ENCODE measurements around the gene MRPL18.
A peak's percentile ranks its signal among the peaks of the same experiment; 100 is the strongest.

The MRPL18 gene

GRCh38 chr6:159788276-159788675 is 2.0 kb upstream of the MRPL18 start:
- H3F3A ChIP-seq (ENCODE audit: insufficient read depth, low read length), result peaks cover 9% of the 10 kb centered on the region; the same call in 1 of the 2 replicates
- H3K9me3 ChIP-seq (replicated peaks; ENCODE audit: insufficient read depth, low read length), result no peaks in the 10 kb centered on the region
- TF ChIP-seq EZH2phosphoT487 (IDR thresholded peaks at IDR 0.05; ENCODE audit: low read length) (no peak), EZH2 (optimal IDR thresholded peaks at IDR 0.05; ENCODE audit: low read depth, low read length) (no peak), CTCF (IDR thresholded peaks at IDR 0.05; ENCODE audit: low read length) (no peak)
- H3K9me2 ChIP-seq (replicated peaks; ENCODE audit: insufficient read depth, low read length), result no peaks in the 10 kb centered on the region
- peak; percentile 21 for DNase-seq
- H3K4me3 ChIP-seq (ENCODE audit: low read length), result peak overlapping the region; percentile 76
- 0 out of 2 replicates have a peak, but pooled peaks cover 4% of the 10 kb centered on the region for H3K4me1 ChIP-seq (ENCODE audit: low read length)
- no peak overlapping the region for H2AFZ ChIP-seq (ENCODE audit: low read length)
- no peak overlapping the region for H3K27ac ChIP-seq (ENCODE audit: low read length)
- H3K4me2 ChIP-seq (ENCODE audit: low read depth, low read length), result peak overlapping the region; percentile 68
- peaks cover 85% of the 10 kb centered on the region for H3K79me2 ChIP-seq (ENCODE audit: low read length)
- peak overlapping the region; percentile 76; the same call in 1 of the 2 replicates for H3K9ac ChIP-seq (ENCODE audit: low read length)
- H3K27me3 ChIP-seq (replicated peaks; ENCODE audit: insufficient read depth, low read length), result no peaks in the 10 kb centered on the region
- no peaks in the 10 kb centered on the region; the same call in 1 of the 2 replicates for H3K36me3 ChIP-seq (replicated peaks; ENCODE audit: insufficient read depth, low read length)
- no peaks in the 10 kb centered on the region for H4K20me1 ChIP-seq (ENCODE audit: insufficient read depth, low read length)

GRCh38 chr6:159788753-159789376 is 1.4 kb upstream of the MRPL18 start:
- H3K4me1 ChIP-seq (ENCODE audit: low read length), result 0 out of 2 replicates have a peak, but pooled peaks cover 4% of the 10 kb centered on the region
- no peaks in the 10 kb centered on the region for H4K20me1 ChIP-seq (ENCODE audit: insufficient read depth, low read length)
- H3K27ac ChIP-seq (ENCODE audit: low read length), result peak overlapping the region; percentile 37; the same call in 1 of the 2 replicates
- H3K9me3 ChIP-seq (replicated peaks; ENCODE audit: insufficient read depth, low read length), result no peaks in the 10 kb centered on the region
- H3K36me3 ChIP-seq (replicated peaks; ENCODE audit: insufficient read depth, low read length), result no peaks in the 10 kb centered on the region; the same call in 1 of the 2 replicates
- DNase-seq, result peak; percentile 15
- peak overlapping the region; percentile 76 for H3K9ac ChIP-seq (ENCODE audit: low read length)
- peaks cover 9% of the 10 kb centered on the region; the same call in 1 of the 2 replicates for H3F3A ChIP-seq (ENCODE audit: insufficient read depth, low read length)
- H3K27me3 ChIP-seq (replicated peaks; ENCODE audit: insufficient read depth, low read length), result no peaks in the 10 kb centered on the region
- peak overlapping the region; percentile 76 for H3K4me3 ChIP-seq (ENCODE audit: low read length)
- 0 out of 2 replicates have a peak overlapping the region, but pooled peaks have one; percentile 48 for H2AFZ ChIP-seq (ENCODE audit: low read length)
- peak overlapping the region; percentile 68; the same call in 1 of the 2 replicates for H3K4me2 ChIP-seq (ENCODE audit: low read depth, low read length)
- no peak for TF ChIP-seq CTCF (IDR thresholded peaks at IDR 0.05; ENCODE audit: low read length)
- TF ChIP-seq EZH2 (optimal IDR thresholded peaks at IDR 0.05; ENCODE audit: low read depth, low read length), result no peak
- no peak for TF ChIP-seq EZH2phosphoT487 (IDR thresholded peaks at IDR 0.05; ENCODE audit: low read length)
- H3K9me2 ChIP-seq (replicated peaks; ENCODE audit: insufficient read depth, low read length), result no peaks in the 10 kb centered on the region
- peaks cover 83% of the 10 kb centered on the region for H3K79me2 ChIP-seq (ENCODE audit: low read length)

- 0 out of 2 replicates have a peak, but pooled peaks cover 4% of the 10 kb centered on the region for H3K4me1 ChIP-seq (ENCODE audit: low read length)
- no peaks in the 10 kb centered on the region for H3K9me3 ChIP-seq (replicated peaks; ENCODE audit: insufficient read depth, low read length)
- H2AFZ ChIP-seq (ENCODE audit: low read length), result peak within 1 kb of the TSS; percentile 84
- no peaks in the 10 kb centered on the region for H3K27me3 ChIP-seq (replicated peaks; ENCODE audit: insufficient read depth, low read length)
- H3K9ac ChIP-seq (ENCODE audit: low read length), result peak within 1 kb of the TSS; percentile 78
- peak within 1 kb of the TSS; percentile 77 for H3K4me3 ChIP-seq (ENCODE audit: low read length)
- peak within 1 kb of the TSS; percentile 72; the same call in 1 of the 2 replicates for H3K27ac ChIP-seq (ENCODE audit: low read length)
- peaks cover 87% of the 10 kb centered on the region for H3K79me2 ChIP-seq (ENCODE audit: low read length)
- H3K36me3 ChIP-seq (replicated peaks; ENCODE audit: insufficient read depth, low read length), result no peaks in the 10 kb centered on the region; the same call in 1 of the 2 replicates
- peak; percentile 97 for DNase-seq
- H4K20me1 ChIP-seq (ENCODE audit: insufficient read depth, low read length), result no peaks in the 10 kb centered on the region
- H3F3A ChIP-seq (ENCODE audit: insufficient read depth, low read length), result peaks cover 9% of the 10 kb centered on the region; the same call in 1 of the 2 replicates
- peak within 1 kb of the TSS; percentile 71; the same call in 1 of the 2 replicates for H3K4me2 ChIP-seq (ENCODE audit: low read depth, low read length)
- TF ChIP-seq EZH2phosphoT487 (IDR thresholded peaks at IDR 0.05; ENCODE audit: low read length) (no peak), EZH2 (optimal IDR thresholded peaks at IDR 0.05; ENCODE audit: low read depth, low read length) (no peak), CTCF (IDR thresholded peaks at IDR 0.05; ENCODE audit: low read length) (no peak)
- H3K9me2 ChIP-seq (replicated peaks; ENCODE audit: insufficient read depth, low read length), result no peaks in the 10 kb centered on the region
These were observed 704 bp upstream of the MRPL18 start, which contains the start of gene TCP1 for GRCh38 chr6:159789377-159790148. Gene TCP1, minus strand, starts transcription at chr6:159789602. Its CDS starts 134 bp downstream, at chr6:159789468.

Data from MM.1S (cell line).